HL-60/S4 (cell line): ENCODE data around the gene MT1M.
"Not testable (repeated sequence)": the region's sequence is repeated elsewhere in the genome, so short reads cannot be mapped to it uniquely, and the experiment has no call there.

Experiments used
- in situ Hi-C: fragments of 300-500 bp; cut with MboI; formaldehyde crosslinking; loops from 2 replicates; pipeline ENCODE4 v1.14.3; 2022; ENCODE audit warnings: low sequenced_read_pairs

The MT1M gene

DNA sequence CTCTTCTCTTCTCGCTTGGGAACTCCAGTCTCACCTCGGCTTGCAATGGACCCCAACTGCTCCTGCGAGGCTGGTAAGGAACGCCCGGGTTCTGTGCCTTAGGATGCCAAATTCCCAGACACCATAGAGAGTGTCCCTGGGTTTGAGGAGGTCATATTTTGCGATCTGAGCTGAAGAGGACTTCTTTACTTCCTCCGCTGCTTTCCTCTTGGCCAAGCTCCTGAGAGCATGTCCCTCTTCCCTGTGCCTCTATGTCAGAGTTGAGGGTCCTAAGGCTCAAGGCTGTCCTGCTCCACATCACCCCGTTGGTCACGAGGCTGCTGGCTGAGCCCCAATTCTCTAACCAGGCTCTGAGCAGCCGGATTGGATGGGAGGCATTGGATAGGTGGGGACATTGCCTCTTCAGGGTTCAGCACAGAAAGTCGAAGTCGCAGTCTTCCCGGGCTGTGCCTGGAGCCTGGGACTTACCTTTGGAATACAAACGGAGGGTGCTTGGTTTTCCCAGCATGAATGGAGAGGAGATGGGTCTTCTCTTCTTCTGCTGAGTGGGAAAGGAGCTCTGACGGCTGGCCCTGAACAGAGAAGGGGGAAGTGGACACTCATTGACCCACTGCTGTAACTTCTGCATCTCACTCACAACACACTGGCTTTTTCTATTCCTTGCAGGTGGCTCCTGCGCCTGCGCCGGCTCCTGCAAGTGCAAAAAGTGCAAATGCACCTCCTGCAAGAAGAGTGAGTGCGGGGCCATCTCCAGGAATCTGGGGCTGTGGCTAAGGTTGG is 37.6 kb downstream of the MT1M start:
- in situ Hi-C loops = no loop called here

DNA sequence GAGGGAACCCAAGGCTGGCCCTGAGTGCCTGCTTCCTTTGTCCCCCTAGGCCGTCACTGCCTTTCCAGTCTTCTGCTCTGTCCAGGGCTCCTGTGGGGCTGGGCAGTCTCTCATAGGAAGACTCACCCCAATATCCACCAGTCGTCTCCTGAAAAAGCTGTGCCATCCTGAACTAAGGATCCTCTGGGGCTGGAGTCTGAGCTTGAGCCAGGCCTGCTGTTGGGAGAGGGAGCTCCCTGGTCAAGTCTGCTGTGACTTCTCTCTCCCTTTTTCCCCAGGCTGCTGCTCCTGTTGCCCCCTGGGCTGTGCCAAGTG is 38.1 kb downstream of the MT1M start:
- in situ Hi-C loops = no loop called here

DNA sequence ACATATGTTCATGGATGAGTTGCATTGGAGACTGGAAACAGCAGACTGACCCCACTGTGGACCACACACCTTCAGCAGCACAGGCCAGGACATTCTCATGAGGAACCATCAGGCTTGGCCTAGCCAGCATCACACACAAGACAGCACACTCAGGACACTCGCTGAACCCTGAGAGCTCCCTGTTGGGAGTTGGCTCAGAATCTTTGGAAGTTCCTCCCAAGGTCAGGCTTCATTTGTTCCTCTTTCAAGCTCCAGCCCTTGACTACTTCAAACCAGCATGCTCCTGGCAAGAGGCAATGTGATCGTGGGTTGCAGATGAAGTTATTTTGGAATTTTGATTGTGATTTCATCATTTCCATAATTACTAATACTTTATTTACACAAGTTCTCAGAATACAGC is 39.2 kb downstream of the MT1M start:
- in situ Hi-C loops = not testable (repeated sequence)

DNA sequence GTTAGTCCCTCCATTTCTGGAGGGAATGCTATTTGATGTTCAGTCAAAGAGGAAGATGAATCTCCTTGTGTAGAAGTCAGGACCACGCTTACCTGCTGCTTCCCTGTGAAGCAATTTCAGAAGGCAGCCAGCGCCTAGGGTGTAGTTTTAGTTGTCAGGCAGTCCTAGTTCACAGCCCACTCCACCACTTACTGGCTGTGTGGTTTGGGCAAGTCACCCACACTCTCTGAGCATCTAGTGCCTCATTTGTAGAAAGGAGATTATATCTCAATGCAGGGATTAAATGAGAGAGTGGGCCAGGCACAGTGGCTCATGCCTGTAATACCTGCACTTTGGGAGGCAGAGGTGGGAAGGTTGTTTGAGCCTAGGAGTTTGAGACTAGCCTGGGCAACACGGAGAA is 39.7 kb downstream of the MT1M start:
- in situ Hi-C loops = not testable (repeated sequence)

DNA sequence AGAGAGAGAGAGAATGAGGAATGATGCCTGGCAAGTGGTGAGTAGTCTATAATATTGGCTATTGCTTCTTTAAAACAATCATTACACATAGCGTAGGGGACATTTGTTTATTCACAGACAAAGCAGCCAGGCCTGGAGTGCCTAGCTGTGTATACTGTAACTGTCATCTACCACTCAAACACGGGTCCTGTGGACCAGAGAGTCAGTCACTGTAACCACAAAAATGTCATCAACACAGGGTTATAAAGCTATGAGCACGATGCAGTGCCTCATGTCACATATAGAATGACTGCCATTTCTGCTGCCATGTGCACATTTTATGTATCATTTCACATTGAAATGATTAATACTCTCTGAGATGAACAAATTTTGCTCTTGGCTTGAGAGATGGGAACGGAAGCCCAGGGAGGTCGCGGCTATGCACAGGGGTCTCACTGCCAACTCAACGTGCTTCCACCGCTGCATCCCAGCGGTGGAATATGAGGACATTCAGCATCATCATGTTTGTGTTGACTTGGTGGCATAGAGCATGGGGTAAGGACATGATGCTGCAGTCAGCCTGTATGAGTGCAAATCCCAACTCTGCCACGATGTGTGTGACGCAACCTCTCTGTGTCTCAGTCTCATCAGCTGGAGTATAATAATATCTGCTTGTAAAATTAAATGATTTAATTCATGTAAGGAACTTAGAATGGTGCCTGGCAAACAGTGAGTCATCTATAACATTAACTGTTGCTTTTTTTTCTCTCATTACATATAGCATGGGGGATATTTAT is 40.5 kb downstream of the MT1M start:
- in situ Hi-C loops = no loop called here

DNA sequence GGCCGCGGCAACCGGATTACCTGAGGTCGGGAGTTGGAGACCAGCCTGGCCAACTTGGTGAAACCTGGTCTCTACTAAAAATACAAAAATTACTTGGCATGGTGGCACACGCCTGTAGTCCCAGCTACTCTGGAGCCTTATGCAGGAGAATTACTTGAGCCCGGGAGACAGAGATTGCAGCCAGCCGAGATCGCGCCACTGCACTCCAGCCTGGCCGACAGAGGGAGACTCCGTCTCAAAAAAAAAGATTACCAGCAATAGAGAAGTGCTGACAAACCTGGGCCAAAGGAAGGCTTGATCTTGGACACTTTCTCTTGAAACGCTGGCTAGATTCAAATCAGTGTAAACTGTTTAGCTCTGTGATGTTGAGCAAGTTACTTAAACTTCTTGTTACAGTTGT is 41.5 kb downstream of the MT1M start:
- in situ Hi-C loops = no loop called here

DNA sequence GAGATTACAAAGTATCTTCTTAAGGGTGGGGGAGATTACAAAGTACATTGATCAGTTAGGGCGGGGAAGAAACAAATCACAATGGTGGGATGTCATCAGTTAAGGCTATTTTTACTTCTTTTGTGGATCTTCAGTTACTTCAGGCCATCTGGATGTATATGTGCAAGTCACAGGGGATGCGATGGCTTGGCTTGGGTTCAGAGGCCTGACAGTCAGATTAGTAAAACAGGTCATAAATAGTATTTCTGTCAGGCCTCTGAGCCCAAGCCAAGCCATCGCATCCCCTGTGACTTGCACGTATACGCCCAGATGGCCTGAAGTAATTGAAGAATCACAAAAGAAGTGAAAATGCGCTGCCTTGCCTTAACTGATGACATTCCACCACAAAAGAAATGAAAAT is 42.1 kb downstream of the MT1M start:
- in situ Hi-C loops = not testable (repeated sequence)

DNA sequence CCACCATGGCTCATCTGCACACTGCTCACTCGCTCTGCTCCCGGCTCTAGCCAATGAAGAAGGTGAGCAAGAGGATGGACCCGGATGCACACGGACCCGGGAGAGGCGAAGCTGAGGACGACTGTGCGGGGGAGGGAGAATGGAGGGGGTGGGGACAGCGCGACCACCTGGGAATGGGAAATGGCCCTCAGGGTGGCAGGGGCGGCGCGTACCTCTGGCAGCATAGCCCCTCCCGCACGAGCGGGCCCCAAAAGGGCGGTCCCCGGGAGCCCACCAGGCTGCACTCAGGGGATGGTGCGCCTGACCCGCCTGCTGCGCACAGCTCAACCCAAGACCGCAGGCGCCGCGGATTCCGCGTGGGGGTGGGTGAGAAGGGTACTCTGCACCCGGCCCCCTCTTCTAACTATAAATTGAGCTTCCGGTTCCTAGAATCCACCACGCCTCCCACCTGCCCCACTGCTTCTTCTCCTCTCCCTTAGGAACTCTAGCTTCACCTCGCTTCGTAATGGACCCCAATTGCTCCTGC is 43.3 kb downstream of the MT1M start:
- in situ Hi-C loops = no loop called here

DNA sequence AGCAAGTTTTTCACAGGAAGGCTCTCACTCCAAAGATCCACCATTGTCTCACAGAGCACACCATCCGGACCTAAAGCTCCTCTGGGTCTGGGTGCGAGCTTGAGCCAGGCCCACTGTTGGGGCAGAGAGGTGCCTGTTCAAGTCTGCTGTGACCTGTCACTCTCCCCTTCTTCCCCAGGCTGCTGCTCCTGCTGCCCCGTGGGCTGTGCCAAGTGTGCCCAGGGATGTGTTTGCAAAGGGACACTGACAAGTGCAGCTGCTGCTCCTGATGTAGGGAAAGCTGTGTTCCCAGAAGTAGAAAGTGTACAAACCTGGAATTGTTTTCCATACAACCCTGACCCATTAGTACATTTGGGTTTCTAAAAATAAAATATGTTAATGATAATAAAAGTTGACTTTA is 45.0 kb downstream of the MT1M start:
- in situ Hi-C loops = no loop called here

DNA sequence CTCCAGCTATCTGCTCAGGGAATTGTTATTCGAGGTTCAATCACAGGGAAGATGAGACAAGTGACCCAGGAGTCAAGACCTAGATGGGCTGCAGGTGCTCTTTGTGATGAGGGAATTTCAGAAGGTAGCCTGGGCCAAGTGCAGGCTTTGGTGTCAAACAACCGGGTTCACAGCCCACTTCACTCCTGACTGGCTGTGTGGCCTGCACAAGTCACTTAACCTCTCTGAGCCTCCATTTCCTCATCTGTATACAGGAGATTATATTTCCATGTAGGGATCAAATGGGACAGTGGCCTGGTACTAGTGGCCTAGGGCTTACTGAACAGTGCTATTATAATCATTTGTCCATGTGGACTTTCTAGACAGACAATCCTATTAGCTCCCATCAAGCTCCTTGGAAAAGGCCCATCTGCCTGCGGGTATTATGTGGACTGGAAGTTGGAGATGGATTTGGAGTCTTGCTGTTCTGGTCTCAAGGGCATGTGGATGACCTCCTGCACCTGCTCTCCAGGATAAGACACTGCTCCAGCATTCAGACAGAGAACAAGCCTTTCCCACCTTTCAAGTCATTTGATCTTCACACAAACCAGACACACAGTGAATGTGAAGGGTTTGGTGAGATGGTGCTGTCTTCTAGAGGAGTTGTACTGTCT is 46.7 kb downstream of the MT1M start:
- in situ Hi-C loops = no loop called here

DNA sequence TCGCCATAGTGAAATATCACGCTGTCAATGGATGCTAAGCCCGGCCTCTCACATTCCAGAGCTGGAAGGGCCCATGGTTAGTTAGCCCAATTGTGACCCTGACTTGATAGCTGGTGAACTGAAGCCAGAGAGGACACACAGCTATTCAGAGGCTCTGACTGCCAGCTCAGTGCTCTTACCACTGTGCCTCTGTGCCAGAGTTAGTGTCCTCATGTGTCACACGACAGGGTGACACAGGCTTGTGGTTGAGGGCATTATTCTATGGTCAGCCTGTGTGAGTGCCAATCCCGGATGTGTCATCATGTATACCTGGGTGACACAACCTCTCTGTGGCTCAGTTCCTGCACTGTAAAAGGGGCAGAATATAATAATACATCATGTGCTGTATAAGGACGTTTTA is 47.4 kb downstream of the MT1M start:
- in situ Hi-C loops = loop anchor here (10.0 kb wide), 1 partner anchor 75 kb away; the partner anchor contains the start of gene MT2A

DNA sequence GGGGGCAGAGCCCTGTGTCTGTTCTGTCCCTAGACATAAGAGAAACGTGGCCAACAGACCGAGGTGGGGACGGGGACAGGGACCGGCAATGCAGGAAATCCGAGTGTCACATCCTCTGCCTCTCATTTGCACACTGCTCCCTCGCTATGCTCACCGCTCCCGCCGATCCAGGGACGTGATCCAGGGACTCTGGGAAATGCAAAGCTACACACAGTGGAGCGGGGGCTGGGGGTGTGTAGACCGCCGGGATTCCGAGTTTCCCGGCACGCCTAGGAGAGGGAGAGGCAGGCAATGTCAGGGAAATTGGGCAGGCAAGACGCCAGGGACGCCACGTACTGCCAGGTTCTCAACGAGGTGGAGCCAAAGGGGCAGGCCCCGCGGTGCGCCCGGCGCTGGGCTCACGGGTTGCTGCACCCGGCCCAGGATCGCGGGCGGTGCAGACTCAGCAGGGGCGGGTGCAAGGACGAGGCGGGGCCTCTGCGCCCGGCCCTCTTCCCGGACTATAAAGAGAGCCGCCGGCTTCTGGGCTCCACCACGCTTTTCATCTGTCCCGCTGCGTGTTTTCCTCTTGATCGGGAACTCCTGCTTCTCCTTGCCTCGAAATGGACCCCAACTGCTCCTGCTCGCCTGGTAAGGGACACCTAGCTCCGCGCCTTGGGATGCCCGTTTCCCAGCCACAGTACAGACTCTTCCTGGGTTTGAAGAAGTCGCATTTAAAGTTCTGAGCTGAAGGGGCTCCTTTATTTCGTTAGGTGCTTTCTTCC is 49.7 kb downstream of the MT1M start, which contains the start of gene MT1X:
Gene MT1X, plus strand, starts transcription at position 532 of the 764 bp plus-strand sequence. Its CDS starts 71 bp downstream, at position 603.
- in situ Hi-C loops = loop anchor here (10.0 kb wide), 1 partner anchor 77 kb away; the partner anchor contains the start of gene MT2A

DNA sequence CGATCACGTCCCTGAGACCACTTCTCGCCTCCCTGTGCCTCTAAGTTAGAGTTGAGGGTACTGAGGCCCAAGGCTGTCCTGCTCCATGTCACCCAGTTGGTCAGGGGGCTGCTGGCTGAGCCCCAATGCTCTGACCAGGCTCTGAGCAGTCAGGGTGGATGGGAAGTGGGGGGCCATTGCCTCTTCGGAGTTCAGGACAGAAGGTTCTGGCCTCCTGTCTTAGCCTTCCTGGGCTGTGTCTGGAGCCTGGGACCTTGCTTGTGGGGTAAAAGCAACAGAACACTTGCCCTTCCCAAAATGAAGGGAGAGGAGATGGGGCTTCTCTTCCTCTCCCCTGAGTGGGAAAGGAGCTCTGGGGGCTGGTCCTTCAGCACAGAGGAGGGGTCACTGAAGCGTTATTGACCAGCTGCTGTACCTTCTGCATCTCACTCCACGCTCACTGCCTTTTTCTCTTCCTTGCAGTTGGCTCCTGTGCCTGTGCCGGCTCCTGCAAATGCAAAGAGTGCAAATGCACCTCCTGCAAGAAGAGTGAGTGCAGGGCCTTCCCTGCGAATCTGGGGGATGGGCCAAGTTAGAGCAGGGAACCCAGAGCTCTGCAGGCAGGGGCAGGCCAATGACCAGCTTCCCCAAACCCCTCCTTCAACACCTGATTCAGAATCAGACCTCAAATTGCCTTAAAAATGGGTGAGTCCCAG is 50.4 kb downstream of the MT1M start:
- in situ Hi-C loops = loop anchor here (10.0 kb wide), 1 partner anchor 78 kb away; the partner anchor contains the start of gene MT2A
